HG02588 (cell line): ENCODE measurements around the gene EPS15.
"Not testable (repeated sequence)": the region's sequence is repeated elsewhere in the genome, so short reads cannot be mapped to it uniquely, and the experiment has no call there.

Experiments
- ATAC-seq: cut with Tn5 transposase; IDR thresholded peaks from one replicate; pipeline ENCODE4 v1.9.1; 2021; ENCODE audit warnings: mild to moderate bottlenecking, moderate library complexity; ENCODE audit not compliant: unreplicated experiment

Gene EPS15

GRCh38 chr1:51344602-51345299, 174.3 kb downstream of the EPS15 start:
- ATAC-seq, result no peak

- ATAC-seq, result no peak
Observed at GRCh38 chr1:51344276-51344601, 174.8 kb downstream of the EPS15 start.

GRCh38 chr1:51343624-51344023, 175.4 kb downstream of the EPS15 start:
- ATAC-seq, result no peak

GRCh38 chr1:51342591-51343206, 176.4 kb downstream of the EPS15 start:
- no peak for ATAC-seq

- peak; percentile 49 for ATAC-seq
Observed at GRCh38 chr1:51341876-51342496, 177.1 kb downstream of the EPS15 start.

- no peak for ATAC-seq
Observed at GRCh38 chr1:51340380-51340779, 178.7 kb downstream of the EPS15 start.

GRCh38 chr1:51336711-51337110, 182.4 kb downstream of the EPS15 start:
- no peak for ATAC-seq

- ATAC-seq, result no peak
Observed at GRCh38 chr1:51336004-51336403, 183.1 kb downstream of the EPS15 start.

GRCh38 chr1:51331206-51332100, 187.6 kb downstream of the EPS15 start:
- ATAC-seq, result peak; percentile 51

- ATAC-seq, result no peak
Observed at GRCh38 chr1:51330331-51331201, 188.5 kb downstream of the EPS15 start, which contains the start of gene TTC39A. Gene TTC39A (minus strand): TSS chr1:51330562. CDS start chr1:51330477, 85 bp downstream.

- no peak for ATAC-seq
Observed at GRCh38 chr1:51329443-51330325, 189.4 kb downstream of the EPS15 start.

GRCh38 chr1:51328926-51329325, 190.1 kb downstream of the EPS15 start:
- ATAC-seq, result no peak

GRCh38 chr1:51328279-51328678, 190.8 kb downstream of the EPS15 start:
- ATAC-seq, result no peak

- ATAC-seq, result no peak
Observed at GRCh38 chr1:51327386-51327785, 191.7 kb downstream of the EPS15 start.

GRCh38 chr1:51326839-51327238, 192.2 kb downstream of the EPS15 start:
- no peak for ATAC-seq

GRCh38 chr1:51325878-51326755, 192.9 kb downstream of the EPS15 start:
- ATAC-seq, result no peak

GRCh38 chr1:51325391-51325790, 193.7 kb downstream of the EPS15 start:
- no peak for ATAC-seq

GRCh38 chr1:51325011-51325385, 194.1 kb downstream of the EPS15 start:
- ATAC-seq, result not testable (repeated sequence)
